OCI-LY1 (cell line): ENCODE results near the gene RUNDC1.

Source experiments
- CTCF ChIP-seq: fragments of 200-600 bp; sonication (generic), shearing (Covaris generic); IDR thresholded peaks from 2 replicates; pipeline ENCODE4 v1.5.1; 2017; ENCODE audit warnings: mild to moderate bottlenecking, antibody characterized with exemption, low read length, moderate library complexity, mixed read lengths
- EZH2 ChIP-seq: fragments of 200-600 bp; sonication (generic), shearing (Covaris generic); IDR thresholded peaks from 2 replicates; pipeline ENCODE4 v1.8.0; 2017; ENCODE audit warnings: borderline replicate concordance, mixed run types, mild to moderate bottlenecking, antibody characterized with exemption, low read length, moderate library complexity, mixed read lengths

GRCh38 chr17:43010667-43011308 lies 30.4 kb downstream of the RUNDC1 start:
- no peak for TF ChIP-seq CTCF
- no peak for TF ChIP-seq EZH2
